ENCODE results near the gene EGFR. TPM values are rescaled to one million over a fixed set of nuclear protein-coding genes. Genes with fewer than 3 reads are reported as not detected.

The EGFR gene
- total RNA-seq, 2 donors from 2014 or later, result 21.1 to 22.5 TPM

DNA sequence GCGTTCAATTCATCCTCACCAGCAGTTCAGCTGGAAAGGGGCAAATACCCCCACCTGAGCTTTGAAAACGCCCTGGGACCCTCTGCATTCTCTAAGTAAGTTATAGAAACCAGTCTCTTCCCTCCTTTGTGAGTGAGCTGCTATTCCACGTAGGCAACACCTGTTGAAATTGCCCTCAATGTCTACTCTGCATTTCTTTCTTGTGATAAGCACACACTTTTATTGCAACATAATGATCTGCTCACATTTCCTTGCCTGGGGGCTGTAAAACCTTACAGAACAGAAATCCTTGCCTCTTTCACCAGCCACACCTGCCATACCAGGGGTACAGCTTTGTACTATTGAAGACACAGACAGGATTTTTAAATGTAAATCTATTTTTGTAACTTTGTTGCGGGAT, 190.5 kb downstream of the EGFR start:
- Histone ChIP-seq H3K27ac (no peak overlapping the region), H3K4me1 (no peaks in the 10 kb centered on the region), H3K4me3 (no peak overlapping the region), H3K9me3 (no peaks in the 10 kb centered on the region), H3K36me3 (peaks cover 42% of the 10 kb centered on the region), H3K27me3 (no peaks in the 10 kb centered on the region)
- no peak for DNase-seq (ENCODE audit: low spot score)
- TF ChIP-seq, protein P1, sequence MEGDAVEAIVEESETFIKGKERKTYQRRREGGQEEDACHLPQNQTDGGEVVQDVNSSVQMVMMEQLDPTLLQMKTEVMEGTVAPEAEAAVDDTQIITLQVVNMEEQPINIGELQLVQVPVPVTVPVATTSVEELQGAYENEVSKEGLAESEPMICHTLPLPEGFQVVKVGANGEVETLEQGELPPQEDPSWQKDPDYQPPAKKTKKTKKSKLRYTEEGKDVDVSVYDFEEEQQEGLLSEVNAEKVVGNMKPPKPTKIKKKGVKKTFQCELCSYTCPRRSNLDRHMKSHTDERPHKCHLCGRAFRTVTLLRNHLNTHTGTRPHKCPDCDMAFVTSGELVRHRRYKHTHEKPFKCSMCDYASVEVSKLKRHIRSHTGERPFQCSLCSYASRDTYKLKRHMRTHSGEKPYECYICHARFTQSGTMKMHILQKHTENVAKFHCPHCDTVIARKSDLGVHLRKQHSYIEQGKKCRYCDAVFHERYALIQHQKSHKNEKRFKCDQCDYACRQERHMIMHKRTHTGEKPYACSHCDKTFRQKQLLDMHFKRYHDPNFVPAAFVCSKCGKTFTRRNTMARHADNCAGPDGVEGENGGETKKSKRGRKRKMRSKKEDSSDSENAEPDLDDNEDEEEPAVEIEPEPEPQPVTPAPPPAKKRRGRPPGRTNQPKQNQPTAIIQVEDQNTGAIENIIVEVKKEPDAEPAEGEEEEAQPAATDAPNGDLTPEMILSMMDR (IDR thresholded peaks at IDR 0.05), result no peak

DNA sequence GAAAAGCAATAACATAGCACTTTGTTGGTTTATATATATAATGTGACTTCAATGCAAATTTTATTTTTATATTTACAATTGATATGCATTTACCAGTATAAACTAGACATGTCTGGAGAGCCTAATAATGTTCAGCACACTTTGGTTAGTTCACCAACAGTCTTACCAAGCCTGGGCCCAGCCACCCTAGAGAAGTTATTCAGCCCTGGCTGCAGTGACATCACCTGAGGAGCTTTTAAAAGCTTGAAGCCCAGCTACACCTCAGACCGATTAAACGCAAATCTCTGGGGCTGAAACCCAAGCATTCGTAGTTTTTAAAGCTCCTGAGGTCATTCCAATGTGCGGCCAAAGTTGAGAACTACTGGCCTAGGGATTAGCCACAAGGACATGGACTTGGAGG, 191.4 kb downstream of the EGFR start:
- Histone ChIP-seq H3K4me3 (no peak overlapping the region), H3K9me3 (no peaks in the 10 kb centered on the region), H3K27ac (no peak overlapping the region), H3K36me3 (peaks cover 34% of the 10 kb centered on the region), H3K27me3 (no peaks in the 10 kb centered on the region), H3K4me1 (no peaks in the 10 kb centered on the region)
- TF ChIP-seq, protein P1 (IDR thresholded peaks at IDR 0.05), result no peak
- DNase-seq (ENCODE audit: low spot score), result no peak

DNA sequence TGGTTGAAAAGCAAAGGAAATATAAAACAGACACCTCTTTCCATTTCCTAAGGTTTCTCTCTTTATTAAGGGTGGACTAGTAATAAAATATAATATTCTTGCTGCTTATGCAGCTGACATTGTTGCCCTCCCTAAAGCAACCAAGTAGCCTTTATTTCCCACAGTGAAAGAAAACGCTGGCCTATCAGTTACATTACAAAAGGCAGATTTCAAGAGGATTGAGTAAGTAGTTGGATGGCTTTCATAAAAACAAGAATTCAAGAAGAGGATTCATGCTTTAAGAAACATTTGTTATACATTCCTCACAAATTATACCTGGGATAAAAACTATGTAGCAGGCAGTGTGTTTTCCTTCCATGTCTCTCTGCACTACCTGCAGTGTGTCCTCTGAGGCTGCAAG, 191.9 kb downstream of the EGFR start:
- no peak for DNase-seq (ENCODE audit: low spot score)
- Histone ChIP-seq H3K36me3 (peaks cover 29% of the 10 kb centered on the region), H3K4me1 (no peaks in the 10 kb centered on the region)

DNA sequence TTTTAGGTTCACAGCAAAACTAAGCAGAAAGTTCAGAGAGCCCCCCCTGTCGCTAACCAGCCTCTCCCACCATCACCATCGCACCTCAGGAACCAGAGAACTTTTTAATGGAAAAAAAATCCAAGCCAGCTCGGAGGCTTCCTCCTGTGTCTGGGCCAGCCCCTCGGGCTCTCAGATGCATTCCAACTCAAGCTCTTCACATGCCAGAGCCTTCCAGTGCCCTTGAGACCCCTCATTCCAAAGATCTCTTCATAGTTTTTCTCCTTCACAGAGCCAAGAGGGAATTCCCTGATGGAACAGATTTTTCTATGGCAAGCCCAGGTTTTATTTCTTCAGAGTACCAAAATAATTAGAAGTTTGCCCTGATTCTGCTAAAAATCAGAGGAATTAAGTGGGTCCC, 192.9 kb downstream of the EGFR start:
- no peak overlapping the region for H3K4me3 ChIP-seq
- H3K27ac ChIP-seq, result no peak overlapping the region
- H3K27me3 ChIP-seq, result no peaks in the 10 kb centered on the region
- DNase-seq (ENCODE audit: low spot score), result no peak
- no peaks in the 10 kb centered on the region for H3K9me3 ChIP-seq
- no peaks in the 10 kb centered on the region for H3K4me1 ChIP-seq
- TF ChIP-seq, protein P1 (IDR thresholded peaks at IDR 0.05), result no peak
- peaks cover 21% of the 10 kb centered on the region for H3K36me3 ChIP-seq

More for the DNA sequence above, 191.9 kb downstream of the EGFR start:
- Histone ChIP-seq H3K9me3 (no peaks in the 10 kb centered on the region), H3K27me3 (no peaks in the 10 kb centered on the region), H3K27ac (no peak overlapping the region), H3K4me3 (no peak overlapping the region)
- TF ChIP-seq, protein P1 (IDR thresholded peaks at IDR 0.05), result no peak

DNA sequence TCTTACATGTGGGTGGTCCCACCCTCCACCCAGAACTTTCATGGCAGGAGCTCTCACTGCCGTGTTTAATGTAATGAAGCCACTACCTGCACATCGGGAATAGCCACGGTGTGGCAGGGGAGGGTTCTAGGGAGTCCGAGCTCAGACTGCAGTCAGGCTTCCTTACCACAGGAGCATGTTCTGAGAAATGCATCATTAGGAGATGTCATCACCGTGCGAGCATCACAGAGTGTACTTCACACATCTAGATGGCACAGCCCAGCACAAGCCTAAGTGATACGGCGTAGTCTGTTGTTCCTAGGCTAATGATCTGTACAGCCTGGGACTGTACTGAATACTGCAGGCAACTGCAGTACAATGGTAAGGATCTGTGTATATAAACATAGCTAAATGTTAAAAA, 193.4 kb downstream of the EGFR start:
- Histone ChIP-seq H3K36me3 (peaks cover 17% of the 10 kb centered on the region), H3K9me3 (no peaks in the 10 kb centered on the region), H3K27ac (no peak overlapping the region), H3K4me1 (no peaks in the 10 kb centered on the region), H3K27me3 (no peaks in the 10 kb centered on the region), H3K4me3 (no peak overlapping the region)
- DNase-seq (ENCODE audit: low spot score), result no peak
- TF ChIP-seq, protein P1 (IDR thresholded peaks at IDR 0.05), result no peak

DNA sequence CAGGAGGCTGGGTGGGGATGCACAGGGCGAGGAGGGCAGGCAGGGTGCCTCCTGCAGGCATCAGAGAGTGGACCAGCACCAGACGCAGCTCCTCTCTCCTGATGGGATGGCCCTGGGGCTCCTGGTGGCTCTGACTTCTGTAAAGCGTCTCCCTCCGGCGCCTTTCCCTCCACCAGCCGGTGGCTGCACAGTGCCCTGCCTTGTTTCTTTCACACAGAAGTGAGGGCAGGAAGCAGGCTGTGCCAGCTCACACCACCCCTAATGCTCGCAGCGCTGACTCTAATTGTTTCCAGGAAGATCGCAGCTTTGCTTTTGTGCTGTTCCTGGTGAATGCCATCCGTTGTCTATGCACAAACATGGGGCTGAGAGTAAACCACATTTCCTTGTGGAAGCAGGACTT, 194.0 kb downstream of the EGFR start:
- no peaks in the 10 kb centered on the region for H3K4me1 ChIP-seq
- TF ChIP-seq, protein P1 (IDR thresholded peaks at IDR 0.05), result no peak
- no peak for DNase-seq (ENCODE audit: low spot score)

More for the DNA sequence above, 194.0 kb downstream of the EGFR start:
- no peaks in the 10 kb centered on the region for H3K9me3 ChIP-seq
- no peak overlapping the region for H3K27ac ChIP-seq
- peaks cover 13% of the 10 kb centered on the region for H3K36me3 ChIP-seq
- no peak overlapping the region for H3K4me3 ChIP-seq
- H3K27me3 ChIP-seq, result no peaks in the 10 kb centered on the region
